Astrocyte of the spinal cord (primary cell): ENCODE data around the gene MEIS1.

ENCODE experiments used
- DNase-seq: peaks from one replicate; pipeline ENCODE4 v3.0.0; 2011; ENCODE audit warnings: low read depth, low spot score
- H3K4me3 ChIP-seq: 2 replicates; pipeline ENCODE4 v1.5.1; 2011; ENCODE audit warnings: low read depth, mild to moderate bottlenecking, low read length, moderate library complexity
- in situ Hi-C: cut with HindIII; loops from 2 replicates; pipeline ENCODE4 v1.10.0; 2017; ENCODE audit warnings: low sequenced_read_pairs
- TF ChIP-seq, protein P1 (sequence below): IDR thresholded peaks from 2 replicates; pipeline ENCODE4 v1.5.1; 2012; ENCODE audit warnings: low read depth, mild to moderate bottlenecking, low read length, inconsistent platforms

The MEIS1 gene

DNA sequence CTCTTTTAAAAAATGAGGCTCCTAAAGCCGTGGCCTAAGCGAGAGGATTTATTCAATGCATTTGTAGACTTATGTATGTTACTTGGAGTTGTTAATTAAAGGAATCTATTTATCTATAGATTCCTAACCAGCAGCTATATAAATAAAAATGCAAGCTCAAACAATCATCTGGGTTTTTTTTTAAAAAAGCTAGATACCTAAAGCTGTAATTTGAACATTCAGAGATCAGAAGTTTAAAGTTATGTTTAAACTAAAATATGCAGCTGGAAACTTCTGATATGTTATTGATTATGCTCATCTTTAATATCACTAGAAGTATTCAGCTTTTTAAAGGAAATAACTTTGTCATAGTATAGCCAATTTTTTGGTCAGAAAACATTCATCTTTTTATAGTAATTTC, 1.0 kb downstream of the MEIS1 start:
- H3K4me3 ChIP-seq = peak overlapping the region; percentile 62
- in situ Hi-C loops = loop anchor here (25.0 kb wide), 1 partner anchor 126 kb away; no protein-coding TSS in a partner anchor
- TF ChIP-seq, protein P1, sequence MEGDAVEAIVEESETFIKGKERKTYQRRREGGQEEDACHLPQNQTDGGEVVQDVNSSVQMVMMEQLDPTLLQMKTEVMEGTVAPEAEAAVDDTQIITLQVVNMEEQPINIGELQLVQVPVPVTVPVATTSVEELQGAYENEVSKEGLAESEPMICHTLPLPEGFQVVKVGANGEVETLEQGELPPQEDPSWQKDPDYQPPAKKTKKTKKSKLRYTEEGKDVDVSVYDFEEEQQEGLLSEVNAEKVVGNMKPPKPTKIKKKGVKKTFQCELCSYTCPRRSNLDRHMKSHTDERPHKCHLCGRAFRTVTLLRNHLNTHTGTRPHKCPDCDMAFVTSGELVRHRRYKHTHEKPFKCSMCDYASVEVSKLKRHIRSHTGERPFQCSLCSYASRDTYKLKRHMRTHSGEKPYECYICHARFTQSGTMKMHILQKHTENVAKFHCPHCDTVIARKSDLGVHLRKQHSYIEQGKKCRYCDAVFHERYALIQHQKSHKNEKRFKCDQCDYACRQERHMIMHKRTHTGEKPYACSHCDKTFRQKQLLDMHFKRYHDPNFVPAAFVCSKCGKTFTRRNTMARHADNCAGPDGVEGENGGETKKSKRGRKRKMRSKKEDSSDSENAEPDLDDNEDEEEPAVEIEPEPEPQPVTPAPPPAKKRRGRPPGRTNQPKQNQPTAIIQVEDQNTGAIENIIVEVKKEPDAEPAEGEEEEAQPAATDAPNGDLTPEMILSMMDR = no peak
- DNase-seq = no peak

DNA sequence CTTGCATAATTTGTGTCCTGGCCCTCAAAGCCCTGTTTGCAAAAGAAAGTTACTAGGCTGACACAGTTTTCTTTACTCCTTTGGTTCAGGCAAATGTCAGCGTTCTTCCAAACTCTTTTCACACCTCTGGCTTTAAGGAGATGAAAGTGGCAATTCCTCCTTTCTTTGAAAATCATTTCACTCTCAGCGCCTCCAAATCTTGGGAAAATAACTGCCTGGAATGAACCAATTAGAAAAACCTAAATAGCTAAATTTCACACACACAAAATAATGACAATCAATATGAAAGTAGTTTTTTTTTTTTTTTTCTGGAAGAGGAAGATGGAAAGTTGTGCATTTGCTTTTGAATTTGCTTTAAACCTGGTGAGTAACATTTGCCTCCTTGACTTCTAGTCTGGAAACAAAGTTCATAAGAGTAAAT, 1.7 kb downstream of the MEIS1 start:
- DNase-seq = peak; percentile 32
- H3K4me3 ChIP-seq = peak overlapping the region; percentile 62
- in situ Hi-C loops = loop anchor here (25.0 kb wide), 1 partner anchor 126 kb away; no protein-coding TSS in a partner anchor
- TF ChIP-seq, protein P1 = no peak

DNA sequence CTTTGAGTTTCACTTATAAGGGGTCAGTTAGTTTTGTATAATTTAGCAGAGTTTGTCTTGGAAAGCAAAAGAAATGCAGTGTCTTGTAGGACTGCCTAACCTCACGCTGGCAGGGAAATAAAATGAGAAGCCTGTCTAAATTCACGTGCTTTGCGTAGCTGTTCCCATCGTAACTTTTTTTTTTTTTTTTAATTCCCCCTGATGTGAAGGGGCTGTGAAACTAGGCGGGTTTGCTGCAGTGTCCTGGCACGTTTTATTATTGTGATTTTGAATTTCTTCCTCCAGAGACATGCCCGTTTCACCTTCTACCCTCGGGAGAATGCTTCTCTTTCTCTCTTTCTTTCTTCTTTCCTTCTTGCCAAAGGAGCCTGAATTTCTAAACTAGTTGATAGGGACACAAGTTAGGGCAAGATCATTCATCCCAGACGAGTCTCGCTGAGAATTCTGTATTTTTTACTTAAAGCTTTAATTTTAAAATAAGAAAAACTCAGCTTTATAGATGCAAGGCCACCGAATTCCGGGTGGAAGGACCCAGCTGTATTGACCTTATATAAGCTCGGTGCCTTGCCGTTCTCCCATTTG, 2.3 kb downstream of the MEIS1 start:
- peak overlapping the region; percentile 62 for H3K4me3 ChIP-seq
- in situ Hi-C loops = loop anchor here (25.0 kb wide), 1 partner anchor 125 kb away; no protein-coding TSS in a partner anchor
- TF ChIP-seq, protein P1 = no peak
- peak; percentile 54 for DNase-seq

DNA sequence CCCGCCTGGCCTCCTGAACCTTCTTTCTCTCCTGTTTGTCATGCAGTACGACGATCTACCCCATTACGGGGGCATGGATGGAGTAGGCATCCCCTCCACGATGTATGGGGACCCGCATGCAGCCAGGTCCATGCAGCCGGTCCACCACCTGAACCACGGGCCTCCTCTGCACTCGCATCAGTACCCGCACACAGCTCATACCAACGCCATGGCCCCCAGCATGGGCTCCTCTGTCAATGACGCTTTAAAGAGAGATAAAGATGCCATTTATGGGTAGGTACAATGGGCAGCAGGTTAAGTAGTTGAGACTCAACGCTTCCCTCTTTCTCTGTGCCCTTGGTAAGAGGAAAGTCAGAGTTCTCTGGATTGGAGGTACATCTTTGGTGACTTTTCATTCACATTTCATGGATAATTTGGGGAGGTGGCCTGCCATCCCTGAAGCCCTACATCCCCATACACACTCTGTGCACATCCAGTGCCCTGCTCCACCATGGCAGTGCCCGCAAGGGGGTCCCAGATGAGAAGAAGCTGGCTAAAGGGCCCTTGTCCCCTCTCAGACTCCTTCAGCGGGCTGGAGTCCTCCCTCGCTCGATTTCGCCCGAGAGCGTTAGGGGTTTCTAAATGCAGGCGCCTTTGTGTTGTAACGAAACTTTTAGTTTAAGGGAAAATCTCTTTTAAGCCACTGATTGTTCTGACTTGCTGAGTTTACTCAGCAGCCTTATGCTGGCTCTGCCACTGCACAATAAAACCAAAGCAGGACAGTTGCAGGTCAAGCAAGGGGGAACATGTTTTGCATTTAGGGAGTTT, 3.0 kb downstream of the MEIS1 start:
- TF ChIP-seq, protein P1 = no peak
- in situ Hi-C loops = loop anchor here (25.0 kb wide), 1 partner anchor 124 kb away; no protein-coding TSS in a partner anchor
- DNase-seq = peak; percentile 59
- peak overlapping the region; percentile 62 for H3K4me3 ChIP-seq

DNA sequence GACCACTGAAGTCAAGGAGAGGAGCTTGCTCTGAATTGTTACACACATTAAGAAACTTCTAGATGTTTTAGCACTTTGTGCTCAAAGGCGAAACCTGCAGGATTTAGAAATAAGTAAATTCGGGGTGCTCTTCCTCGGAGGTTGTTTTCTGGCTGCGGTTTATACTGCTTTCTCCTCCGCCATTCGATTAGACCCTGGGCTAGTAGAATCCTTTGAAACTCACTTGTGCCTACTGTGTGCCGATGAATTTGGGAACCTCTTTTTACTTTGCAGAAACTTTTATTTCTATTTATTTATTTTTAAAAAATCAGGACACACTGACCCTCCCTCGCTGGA, 3.5 kb downstream of the MEIS1 start:
- TF ChIP-seq, protein P1 = no peak
- peak overlapping the region; percentile 62 for H3K4me3 ChIP-seq
- DNase-seq = peak; percentile 66
- in situ Hi-C loops = loop anchor here (25.0 kb wide), 1 partner anchor 124 kb away; no protein-coding TSS in a partner anchor

DNA sequence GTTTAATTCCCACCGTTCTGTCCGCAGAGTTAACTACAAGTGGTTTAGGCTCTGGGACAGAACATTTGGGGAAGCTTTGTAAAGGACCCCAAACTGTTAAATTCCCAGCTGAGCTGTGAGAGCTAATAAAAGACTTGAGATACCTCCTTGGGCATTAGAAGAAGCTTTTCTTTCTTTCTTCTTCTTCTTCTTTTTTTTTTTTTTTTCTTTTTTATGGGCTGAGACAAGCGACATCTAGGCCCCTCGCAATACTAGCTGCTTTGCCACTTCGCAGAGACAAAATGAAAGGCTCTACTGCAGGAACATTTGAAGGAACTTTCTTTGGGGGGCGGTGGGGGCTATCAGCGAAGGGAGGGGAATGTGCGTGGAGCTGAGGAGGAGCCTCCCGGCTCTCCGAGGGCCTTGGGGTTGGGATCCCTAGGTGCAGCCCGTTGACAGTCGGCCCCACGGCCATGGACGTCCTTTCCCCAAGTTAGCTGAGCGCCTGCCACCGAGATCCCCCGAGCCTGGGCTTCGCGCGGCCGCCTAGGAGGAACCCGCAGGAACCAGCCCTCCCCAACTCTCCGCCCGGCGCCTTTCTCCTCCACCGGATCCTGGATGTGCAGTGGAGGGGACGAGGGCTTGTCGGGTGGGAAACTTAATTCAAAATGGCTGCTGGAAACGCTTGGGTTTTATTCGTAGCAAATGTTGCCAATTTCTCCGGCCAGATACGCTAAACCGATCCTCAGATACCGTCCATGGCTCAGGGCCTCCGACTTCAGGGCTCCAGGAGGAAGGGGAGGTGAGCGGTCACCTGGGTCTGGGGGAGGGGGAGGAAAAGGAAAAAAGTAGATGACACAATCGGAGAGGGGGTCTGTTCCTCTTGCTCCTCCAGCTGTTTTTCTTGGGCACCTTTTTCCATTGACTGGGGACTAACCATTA, 4.2 kb downstream of the MEIS1 start:
- TF ChIP-seq, protein P1 = no peak
- in situ Hi-C loops = loop anchor here (25.0 kb wide), 1 partner anchor 123 kb away; no protein-coding TSS in a partner anchor
- H3K4me3 ChIP-seq = peak overlapping the region; percentile 62
- DNase-seq = peak; percentile 48
